Cardiac muscle cell (in vitro differentiated cells and primary cell): ENCODE results near the gene CSRNP3. TPM values are rescaled to one million over a fixed set of nuclear protein-coding genes. Genes with fewer than 3 reads are reported as not detected.

Source experiments
- DNase-seq, 2 donors: peaks; one replicate each; pipeline versions ENCODE4 v3.0.0 to v3.0.0-alpha.2; 2010 to 2017; ENCODE audit warnings: low read depth in 1 of 2, low spot score in 1 of 2
- H3K27ac ChIP-seq: fragments of 200-600 bp; sonication (generic); 2 replicates; pipeline ENCODE4 v1.5.1; 2016
- H3K27me3 ChIP-seq: fragments of 200-600 bp; sonication (generic); 2 replicates; pipeline ENCODE4 v1.6.0; 2016; ENCODE audit warnings: control low read depth
- H3K36me3 ChIP-seq: fragments of 200-600 bp; sonication (generic); 2 replicates; pipeline ENCODE4 v1.5.1; 2016; ENCODE audit warnings: control low read depth
- H3K4me1 ChIP-seq: fragments of 200-600 bp; sonication (generic); 2 replicates; pipeline ENCODE4 v1.8.1; 2017; ENCODE audit warnings: low read depth, mild to moderate bottlenecking, mixed run types
- H3K4me3 ChIP-seq: fragments of 200-600 bp; sonication (generic); 2 replicates; pipeline ENCODE4 v1.5.1; 2016; ENCODE audit warnings: mild to moderate bottlenecking
- H3K9me3 ChIP-seq: fragments of 200-600 bp; sonication (generic); 2 replicates; pipeline ENCODE4 v1.5.1; 2017; ENCODE audit warnings: low read depth, mild to moderate bottlenecking, control low read depth
- CTCF ChIP-seq: IDR thresholded peaks from 2 replicates; pipeline ENCODE4 v1.5.1; 2012; ENCODE audit warnings: low read depth, mild to moderate bottlenecking, low read length
- polyA plus RNA-seq: library from polyadenylated mRNA; unstranded; fragments of >200 nt; fragmentation: Nextera tagmentation; extraction: Ambion mirVana; gene quantifications from 2 replicates; pipeline ENCODE4 v1.2.1, GENCODE V29; 2016
- total RNA-seq: library from RNA; depleted of rRNA; stranded (reverse); fragments of >200 nt; gene quantifications from 2 replicates; pipeline ENCODE4 v1.2.3, GENCODE V29; 2016

CSRNP3 gene
- total and polyA plus RNA-seq, 2 experiments from 2014 or later = 11.5 to 13.8 TPM

DNA sequence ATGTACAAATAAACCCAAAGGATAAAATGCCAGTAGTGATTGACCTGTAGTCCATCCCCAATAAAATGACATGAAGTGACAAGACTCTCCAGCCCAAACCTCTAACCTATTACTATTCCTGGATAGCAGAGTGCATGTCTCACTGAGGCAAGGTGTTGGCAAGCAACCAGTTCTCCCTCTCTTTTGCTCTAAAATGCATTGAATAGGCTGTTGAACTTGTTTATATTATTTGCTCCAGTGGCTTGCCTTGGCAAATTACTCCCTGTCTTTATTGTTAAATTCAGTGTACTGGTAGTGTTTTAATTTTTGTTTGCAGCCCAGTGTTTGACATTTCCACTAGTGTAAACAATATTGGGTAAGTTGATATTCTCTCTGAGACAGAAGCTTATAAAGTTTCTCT lies 70.5 kb downstream of the CSRNP3 start:
- no peak for DNase-seq
- no peaks in the 10 kb centered on the region for H3K27me3 ChIP-seq
- no peaks in the 10 kb centered on the region for H3K4me1 ChIP-seq
- no peaks in the 10 kb centered on the region for H3K36me3 ChIP-seq
- no peak overlapping the region for H3K4me3 ChIP-seq
- no peak overlapping the region for H3K27ac ChIP-seq
- TF ChIP-seq CTCF = no peak
- no peaks in the 10 kb centered on the region for H3K9me3 ChIP-seq

DNA sequence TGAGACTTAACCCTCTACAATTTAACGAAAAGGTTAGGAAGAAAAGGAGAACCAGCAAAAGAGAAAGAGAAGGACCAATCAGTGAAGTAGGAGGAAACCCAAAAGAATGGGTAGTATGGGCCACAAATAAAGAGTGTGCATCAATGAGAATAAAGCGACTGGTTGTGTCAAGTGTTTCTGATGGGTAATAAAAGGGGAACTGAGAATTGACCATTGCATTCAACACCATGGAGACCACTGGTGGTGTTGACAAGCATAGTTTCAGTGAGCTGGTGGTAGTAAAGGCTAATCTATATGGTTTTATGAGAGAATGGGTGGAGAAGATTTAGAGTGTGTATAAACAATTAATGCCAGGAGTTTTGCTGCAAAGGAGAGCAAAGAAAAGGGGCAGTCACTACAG lies 75.4 kb downstream of the CSRNP3 start:
- no peak for DNase-seq
- Histone ChIP-seq H3K4me1 (no peaks in the 10 kb centered on the region), H3K27ac (no peak overlapping the region), H3K36me3 (no peaks in the 10 kb centered on the region), H3K9me3 (no peaks in the 10 kb centered on the region), H3K27me3 (no peaks in the 10 kb centered on the region), H3K4me3 (no peak overlapping the region)
- no peak for TF ChIP-seq CTCF

DNA sequence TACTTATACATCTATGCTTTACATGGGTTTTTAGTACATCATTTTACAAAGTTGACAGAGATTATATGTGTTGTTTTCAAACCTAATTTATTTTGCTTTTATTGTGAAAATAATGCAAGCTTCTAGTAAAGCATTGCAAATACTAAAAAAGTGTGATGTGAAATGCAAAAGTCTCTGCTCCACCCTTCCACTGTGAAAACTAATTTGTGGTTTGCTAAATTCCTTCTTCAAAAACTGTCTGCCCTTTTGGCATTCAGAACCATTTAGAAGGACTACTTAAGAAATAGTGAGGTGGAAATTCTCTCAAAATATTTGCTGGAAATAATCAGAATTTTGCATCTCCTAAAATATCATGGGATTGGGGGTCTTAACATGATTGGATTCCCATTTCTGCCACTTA lies 78.4 kb downstream of the CSRNP3 start:
- H3K36me3 ChIP-seq = no peaks in the 10 kb centered on the region
- DNase-seq = no peak
- no peak overlapping the region for H3K4me3 ChIP-seq
- no peaks in the 10 kb centered on the region for H3K27me3 ChIP-seq
- no peaks in the 10 kb centered on the region for H3K9me3 ChIP-seq
- TF ChIP-seq CTCF = no peak
- no peak overlapping the region for H3K27ac ChIP-seq
- peaks cover 10% of the 10 kb centered on the region for H3K4me1 ChIP-seq

DNA sequence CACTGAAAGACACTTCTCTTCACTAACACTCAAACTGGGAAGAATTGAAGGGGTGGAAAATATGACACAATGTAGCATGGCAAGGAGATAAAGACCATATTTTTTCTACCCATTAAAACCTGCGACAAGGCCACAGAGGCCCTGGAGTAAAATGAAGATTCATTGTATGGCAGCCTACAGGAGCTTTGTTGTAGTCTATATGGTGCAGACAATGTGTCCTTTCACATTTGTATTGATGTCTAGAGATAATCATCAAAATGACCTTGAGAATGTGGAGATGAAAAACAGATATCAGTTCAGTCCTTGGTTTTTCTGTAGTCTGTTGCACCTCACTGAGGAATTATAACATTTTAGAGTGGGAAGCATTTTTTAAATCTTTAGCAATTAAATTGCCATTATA lies 80.1 kb downstream of the CSRNP3 start:
- peaks cover 10% of the 10 kb centered on the region for H3K4me1 ChIP-seq
- no peak overlapping the region for H3K27ac ChIP-seq
- H3K4me3 ChIP-seq = no peak overlapping the region
- no peak for DNase-seq
- H3K27me3 ChIP-seq = no peaks in the 10 kb centered on the region
- H3K36me3 ChIP-seq = no peaks in the 10 kb centered on the region
- no peaks in the 10 kb centered on the region for H3K9me3 ChIP-seq
- no peak for TF ChIP-seq CTCF

DNA sequence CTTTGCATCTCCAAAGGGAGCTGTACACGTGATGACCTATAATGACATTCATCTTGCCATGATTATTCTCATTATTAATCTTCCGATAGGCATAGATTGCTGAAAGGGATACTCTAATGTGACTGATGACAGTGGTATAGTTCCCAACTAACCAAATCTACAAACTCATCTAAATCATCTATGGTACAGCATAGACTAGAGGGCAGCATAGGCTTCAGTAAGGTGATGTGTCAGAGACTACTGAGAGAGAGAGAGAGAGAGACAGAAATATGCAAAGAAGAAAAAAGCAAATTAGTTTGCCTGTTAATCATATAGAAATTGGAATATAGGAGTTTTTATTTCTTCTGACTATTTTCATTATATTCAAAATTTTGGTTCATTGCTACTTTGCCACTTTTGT lies 89.3 kb downstream of the CSRNP3 start:
- no peak for DNase-seq
- no peak for TF ChIP-seq CTCF
- H3K9me3 ChIP-seq = no peaks in the 10 kb centered on the region
- no peaks in the 10 kb centered on the region for H3K36me3 ChIP-seq
- no peak overlapping the region for H3K27ac ChIP-seq
- H3K4me1 ChIP-seq = no peaks in the 10 kb centered on the region
- H3K27me3 ChIP-seq = peaks cover 15% of the 10 kb centered on the region
- H3K4me3 ChIP-seq = no peak overlapping the region
